ENCODE measurements around the gene GSK3A.

Gene GSK3A

GRCh38 chr19:42251572-42252358 lies 9.4 kb upstream of the GSK3A start:
- Histone ChIP-seq H3K4me3 (IDR thresholded peaks at IDR 0.05; ENCODE audit: insufficient read depth, low read depth, low read length) (no peak overlapping the region), H3K4me2 (no peak overlapping the region; the same call in 1 of the 2 replicates), H3K36me3 (ENCODE audit: insufficient read depth) (no peaks in the 10 kb centered on the region)

GRCh38 chr19:42250666-42251531 lies 8.5 kb upstream of the GSK3A start:
- H3K27me3 ChIP-seq (ENCODE audit: insufficient read depth, low read depth): no peaks in the 10 kb centered on the region; the same call in 1 of the 2 replicates
- no peak overlapping the region for H2AFZ ChIP-seq (ENCODE audit: low read depth)
- H3K79me2 ChIP-seq (ENCODE audit: insufficient read depth, low read depth): peaks cover 25% of the 10 kb centered on the region; the same call in 1 of the 2 replicates
- peaks cover 23% of the 10 kb centered on the region for H3K4me1 ChIP-seq (ENCODE audit: low read depth, poor library complexity, severe bottlenecking)
- H4K20me1 ChIP-seq (ENCODE audit: insufficient read depth): no peaks in the 10 kb centered on the region
- TF ChIP-seq CTCF (conservative IDR thresholded peaks at IDR 0.05; ENCODE audit: low read depth, low read length): no peak
- H3K4me3 ChIP-seq (IDR thresholded peaks at IDR 0.05; ENCODE audit: insufficient read depth, low read depth, low read length): no peak overlapping the region
- H3K27ac ChIP-seq: no peak overlapping the region
- H3K9ac ChIP-seq: no peak overlapping the region
- no peak overlapping the region for H3K4me2 ChIP-seq
- no peaks in the 10 kb centered on the region for H3K36me3 ChIP-seq (ENCODE audit: insufficient read depth)

More at GRCh38 chr19:42251572-42252358, 9.4 kb upstream of the GSK3A start:
- Histone ChIP-seq H3K4me1 (ENCODE audit: low read depth, poor library complexity, severe bottlenecking) (peaks cover 14% of the 10 kb centered on the region), H3K27me3 (ENCODE audit: insufficient read depth, low read depth) (peaks cover 6% of the 10 kb centered on the region; the same call in 1 of the 2 replicates), H2AFZ (ENCODE audit: low read depth) (no peak overlapping the region), H4K20me1 (ENCODE audit: insufficient read depth) (no peaks in the 10 kb centered on the region), H3K79me2 (ENCODE audit: insufficient read depth, low read depth) (peaks cover 25% of the 10 kb centered on the region; the same call in 1 of the 2 replicates), H3K9ac (no peak overlapping the region), H3K27ac (no peak overlapping the region)
- TF ChIP-seq CTCF (conservative IDR thresholded peaks at IDR 0.05; ENCODE audit: low read depth, low read length): no peak

- Histone ChIP-seq H3K79me2 (ENCODE audit: insufficient read depth, low read depth) (peaks cover 25% of the 10 kb centered on the region; the same call in 1 of the 2 replicates), H3K27ac (no peak overlapping the region), H2AFZ (ENCODE audit: low read depth) (no peak overlapping the region), H4K20me1 (ENCODE audit: insufficient read depth) (no peaks in the 10 kb centered on the region), H3K9ac (no peak overlapping the region), H3K4me1 (ENCODE audit: low read depth, poor library complexity, severe bottlenecking) (peaks cover 28% of the 10 kb centered on the region), H3K4me2 (no peak overlapping the region), H3K27me3 (ENCODE audit: insufficient read depth, low read depth) (no peaks in the 10 kb centered on the region), H3K36me3 (ENCODE audit: insufficient read depth) (no peaks in the 10 kb centered on the region), H3K4me3 (IDR thresholded peaks at IDR 0.05; ENCODE audit: insufficient read depth, low read depth, low read length) (no peak overlapping the region)
- TF ChIP-seq CTCF (conservative IDR thresholded peaks at IDR 0.05; ENCODE audit: low read depth, low read length): no peak
Observed at GRCh38 chr19:42250183-42250665, 7.8 kb upstream of the GSK3A start.

GRCh38 chr19:42249769-42250168 lies 7.4 kb upstream of the GSK3A start:
- Histone ChIP-seq H3K27me3 (ENCODE audit: insufficient read depth, low read depth) (no peaks in the 10 kb centered on the region), H2AFZ (ENCODE audit: low read depth) (no peak overlapping the region), H3K79me2 (ENCODE audit: insufficient read depth, low read depth) (peaks cover 25% of the 10 kb centered on the region; the same call in 1 of the 2 replicates), H3K9ac (no peak overlapping the region), H3K4me1 (ENCODE audit: low read depth, poor library complexity, severe bottlenecking) (peaks cover 33% of the 10 kb centered on the region), H3K4me3 (IDR thresholded peaks at IDR 0.05; ENCODE audit: insufficient read depth, low read depth, low read length) (no peak overlapping the region), H3K36me3 (ENCODE audit: insufficient read depth) (no peaks in the 10 kb centered on the region), H3K4me2 (no peak overlapping the region), H3K27ac (no peak overlapping the region), H4K20me1 (ENCODE audit: insufficient read depth) (no peaks in the 10 kb centered on the region)
- no peak for TF ChIP-seq CTCF (conservative IDR thresholded peaks at IDR 0.05; ENCODE audit: low read depth, low read length)
